Ecto neural progenitor cell (in vitro differentiated cells): ENCODE measurements around the gene NEK6.
"Not testable (repeated sequence)": the region's sequence is repeated elsewhere in the genome, so short reads cannot be mapped to it uniquely, and the experiment has no call there.

Source experiments
- DNase-seq: peaks from one replicate; pipeline ENCODE4 v3.0.0-alpha.2; 2018; ENCODE audit warnings: low spot score

Gene NEK6

GRCh38 chr9:124228516-124228915 lies 29.2 kb upstream of the NEK6 start:
- no peak for DNase-seq

- no peak for DNase-seq
These were observed 26.5 kb upstream of the NEK6 start for GRCh38 chr9:124231095-124231737.

- no peak for DNase-seq
These were observed 19.1 kb upstream of the NEK6 start for GRCh38 chr9:124238546-124239140.

GRCh38 chr9:124239249-124240073 lies 18.3 kb upstream of the NEK6 start:
- DNase-seq = no peak

GRCh38 chr9:124242331-124243194 lies 15.2 kb upstream of the NEK6 start:
- DNase-seq = peak; percentile 69

- not testable (repeated sequence) for DNase-seq
These were observed 10.4 kb upstream of the NEK6 start for GRCh38 chr9:124247393-124247792.

- DNase-seq = no peak
These were observed 9.7 kb upstream of the NEK6 start for GRCh38 chr9:124248066-124248465.

- DNase-seq = peak; percentile 44
These were observed 8.8 kb upstream of the NEK6 start for GRCh38 chr9:124248960-124249359.

GRCh38 chr9:124251204-124251603 lies 6.5 kb upstream of the NEK6 start:
- no peak for DNase-seq

- no peak for DNase-seq
These were observed 6.0 kb upstream of the NEK6 start for GRCh38 chr9:124251605-124252378.

- DNase-seq = not testable (repeated sequence)
These were observed 4.9 kb upstream of the NEK6 start for GRCh38 chr9:124252878-124253277.

GRCh38 chr9:124254261-124254682 lies 3.5 kb upstream of the NEK6 start:
- no peak for DNase-seq

GRCh38 chr9:124255222-124255621 lies 2.5 kb upstream of the NEK6 start:
- no peak for DNase-seq

GRCh38 chr9:124256517-124257069 lies 1.2 kb upstream of the NEK6 start:
- DNase-seq = no peak

- DNase-seq = no peak
These were observed 492 bp upstream of the NEK6 start for GRCh38 chr9:124257070-124257843.

GRCh38 chr9:124258607-124259157 lies 933 bp downstream of the NEK6 start:
- no peak for DNase-seq

- no peak for DNase-seq
These were observed 1.5 kb downstream of the NEK6 start for GRCh38 chr9:124259158-124259808.

GRCh38 chr9:124260769-124261603 lies 3.2 kb downstream of the NEK6 start:
- no peak for DNase-seq
